IMR-90 (cell line): ENCODE data around the gene RFX2. TPM values are rescaled to one million over a fixed set of nuclear protein-coding genes. Genes with fewer than 3 reads are reported as not detected.

Experiments
- SMC3 ChIP-seq: fragments of 150-350 bp; IDR thresholded peaks from 2 replicates; pipeline ENCODE4 v1.6.1; 2016; ENCODE audit warnings: low read depth, mild to moderate bottlenecking, antibody characterized with exemption, low read length, moderate library complexity
- polyA plus RNA-seq, 3 experiments: library from polyadenylated mRNA; depleted of rRNA; stranded (reverse); fragments of >200 nt; gene quantifications; 2 replicates each; pipeline ENCODE4 v1.2.3, GENCODE V29; 2012; ENCODE audit warnings: low replicate concordance in 1 of 3
- total RNA-seq: library from RNA; depleted of rRNA; stranded (reverse); fragments of >200 nt; gene quantifications from 2 replicates; pipeline ENCODE4 v1.2.3, GENCODE V29; 2012
- TF ChIP-seq, protein P1 (sequence below): fragments of 150-350 bp; IDR thresholded peaks from 2 replicates; pipeline ENCODE4 v1.6.1; 2016; ENCODE audit warnings: low read depth, mild to moderate bottlenecking, low read length, moderate library complexity, borderline replicate concordance

Gene RFX2
- total and polyA plus RNA-seq, 2 of the 4 experiments (the other 2 are of a cell fraction) = 2.2 to 4.9 TPM

- TF ChIP-seq, protein P1, sequence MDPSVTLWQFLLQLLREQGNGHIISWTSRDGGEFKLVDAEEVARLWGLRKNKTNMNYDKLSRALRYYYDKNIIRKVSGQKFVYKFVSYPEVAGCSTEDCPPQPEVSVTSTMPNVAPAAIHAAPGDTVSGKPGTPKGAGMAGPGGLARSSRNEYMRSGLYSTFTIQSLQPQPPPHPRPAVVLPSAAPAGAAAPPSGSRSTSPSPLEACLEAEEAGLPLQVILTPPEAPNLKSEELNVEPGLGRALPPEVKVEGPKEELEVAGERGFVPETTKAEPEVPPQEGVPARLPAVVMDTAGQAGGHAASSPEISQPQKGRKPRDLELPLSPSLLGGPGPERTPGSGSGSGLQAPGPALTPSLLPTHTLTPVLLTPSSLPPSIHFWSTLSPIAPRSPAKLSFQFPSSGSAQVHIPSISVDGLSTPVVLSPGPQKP = no peak
- 0 out of 2 replicates have a peak, but pooled peaks have one; percentile 1 for TF ChIP-seq SMC3
Observed at GRCh38 chr19:6056801-6057650, 53.3 kb downstream of the RFX2 start (continued).
